Measurements from ENCODE around the gene RSPO3.

DNA sequence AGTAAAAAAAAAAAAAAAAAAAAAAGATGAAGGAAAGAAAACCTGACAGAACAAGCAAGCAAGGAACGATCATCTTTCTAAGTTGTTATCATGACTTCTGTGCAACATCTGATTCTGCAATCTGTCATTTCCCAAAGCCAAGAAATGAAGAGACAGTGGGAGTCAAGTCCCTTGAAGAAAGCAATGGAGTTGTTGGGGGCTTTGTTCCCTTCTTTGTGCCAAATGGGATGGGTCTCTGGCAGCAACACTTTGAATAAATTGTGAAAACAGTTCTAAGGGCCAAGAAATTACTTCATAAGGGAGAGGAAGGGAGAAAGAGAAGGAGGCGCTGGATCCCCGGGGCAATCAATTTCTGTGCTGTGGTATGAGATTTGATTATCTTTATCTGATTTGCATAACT, 33.3 kb upstream of the RSPO3 start:
- TF ChIP-seq, protein P1, sequence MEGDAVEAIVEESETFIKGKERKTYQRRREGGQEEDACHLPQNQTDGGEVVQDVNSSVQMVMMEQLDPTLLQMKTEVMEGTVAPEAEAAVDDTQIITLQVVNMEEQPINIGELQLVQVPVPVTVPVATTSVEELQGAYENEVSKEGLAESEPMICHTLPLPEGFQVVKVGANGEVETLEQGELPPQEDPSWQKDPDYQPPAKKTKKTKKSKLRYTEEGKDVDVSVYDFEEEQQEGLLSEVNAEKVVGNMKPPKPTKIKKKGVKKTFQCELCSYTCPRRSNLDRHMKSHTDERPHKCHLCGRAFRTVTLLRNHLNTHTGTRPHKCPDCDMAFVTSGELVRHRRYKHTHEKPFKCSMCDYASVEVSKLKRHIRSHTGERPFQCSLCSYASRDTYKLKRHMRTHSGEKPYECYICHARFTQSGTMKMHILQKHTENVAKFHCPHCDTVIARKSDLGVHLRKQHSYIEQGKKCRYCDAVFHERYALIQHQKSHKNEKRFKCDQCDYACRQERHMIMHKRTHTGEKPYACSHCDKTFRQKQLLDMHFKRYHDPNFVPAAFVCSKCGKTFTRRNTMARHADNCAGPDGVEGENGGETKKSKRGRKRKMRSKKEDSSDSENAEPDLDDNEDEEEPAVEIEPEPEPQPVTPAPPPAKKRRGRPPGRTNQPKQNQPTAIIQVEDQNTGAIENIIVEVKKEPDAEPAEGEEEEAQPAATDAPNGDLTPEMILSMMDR (IDR thresholded peaks at IDR 0.05): no peak
- no peak for TF ChIP-seq POLR2A (IDR thresholded peaks at IDR 0.05)
